Caki2 (cell line): ENCODE data around the gene GRIN2B. TPM values are rescaled to one million over a fixed set of nuclear protein-coding genes. Genes with fewer than 3 reads are reported as not detected.
A peak's percentile ranks its signal among the peaks of the same experiment; 100 is the strongest.

ENCODE experiments used
- DNase-seq: peaks from one replicate; pipeline ENCODE4 v3.0.0-alpha.2; 2015; ENCODE audit warnings: low read depth
- in situ Hi-C: cut with HindIII; loops from 2 replicates; pipeline ENCODE4 v1.10.0; 2016; ENCODE audit warnings: low sequenced_read_pairs, low pct_unique_long_range_greater_than_20kb, mixed read lengths
- total RNA-seq: library from RNA; depleted of rRNA; stranded (reverse); fragments of >200 nt; shearing (Covaris generic); gene quantifications from 2 replicates; pipeline ENCODE4 v1.2.3, GENCODE V29; 2014; ENCODE audit warnings: low replicate concordance; rRNA removed

The GRIN2B gene
- total RNA-seq, result 0.38 and 1.5 TPM in 2 replicates

GRCh38 chr12:13981296-13981962 is at the start of gene GRIN2B:
GRIN2B (minus strand) TSS chr12:13981602; CDS start chr12:13866208, 115,394 bp downstream.
- peak; percentile 37 for DNase-seq
- in situ Hi-C loops, result no loop called here

DNA sequence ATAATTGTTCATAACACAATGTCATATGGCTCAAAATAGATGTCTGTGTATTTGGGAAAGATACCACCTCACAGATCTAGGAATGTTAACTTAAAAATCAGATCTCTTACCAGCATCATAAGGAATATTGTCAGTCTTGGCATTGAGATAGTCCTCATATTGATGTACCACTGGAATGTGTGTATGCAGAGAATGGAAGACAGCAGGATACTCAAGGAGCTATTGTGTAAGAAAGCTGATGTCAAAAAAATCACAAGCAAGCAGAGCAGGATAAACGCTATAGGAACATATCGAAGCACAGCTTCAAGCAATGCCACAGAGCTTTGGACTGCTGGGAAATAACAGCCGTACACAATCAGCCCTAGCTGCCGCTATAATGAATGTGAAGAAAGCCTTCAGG is 45.1 kb upstream of the GRIN2B start:
- in situ Hi-C loops, result no loop called here
- DNase-seq, result no peak

DNA sequence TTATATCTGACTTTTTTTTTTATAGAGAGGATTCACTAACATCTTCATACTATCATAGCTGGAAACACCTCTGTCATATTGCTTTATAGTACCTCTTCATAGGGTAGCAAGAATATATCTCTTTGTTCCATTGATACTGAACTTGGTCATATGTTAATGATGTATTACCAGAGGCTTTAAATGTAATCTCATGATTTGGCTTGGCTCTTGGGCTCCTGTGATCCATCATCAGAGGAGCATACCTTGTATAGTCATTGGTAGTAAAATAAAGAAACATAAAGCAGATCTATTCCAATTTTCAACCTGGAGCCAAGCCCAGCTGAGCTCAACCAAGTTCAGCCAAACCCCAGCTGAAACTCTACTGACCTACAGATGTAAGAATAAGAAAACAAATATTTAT is 43.2 kb upstream of the GRIN2B start:
- no peak for DNase-seq
- in situ Hi-C loops, result no loop called here

DNA sequence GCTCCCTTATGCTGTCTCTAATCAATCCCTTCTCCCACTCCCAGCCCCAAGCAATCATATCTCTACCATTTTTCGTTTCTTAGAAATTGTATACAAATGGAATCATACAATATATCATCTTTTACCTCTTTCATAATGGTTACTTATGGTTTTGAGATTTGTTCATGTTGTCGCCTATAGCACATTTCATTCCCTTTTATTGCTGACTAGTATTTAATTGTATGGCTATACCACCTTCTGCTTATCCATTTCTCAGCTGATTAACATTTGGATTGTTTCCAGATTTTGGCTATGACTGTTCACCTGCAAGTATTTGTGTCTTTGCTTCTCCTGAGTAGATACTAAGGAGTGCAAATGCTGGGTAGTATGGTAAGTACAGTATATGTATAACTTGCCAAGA is 36.7 kb upstream of the GRIN2B start:
- no peak for DNase-seq
- in situ Hi-C loops, result no loop called here

DNA sequence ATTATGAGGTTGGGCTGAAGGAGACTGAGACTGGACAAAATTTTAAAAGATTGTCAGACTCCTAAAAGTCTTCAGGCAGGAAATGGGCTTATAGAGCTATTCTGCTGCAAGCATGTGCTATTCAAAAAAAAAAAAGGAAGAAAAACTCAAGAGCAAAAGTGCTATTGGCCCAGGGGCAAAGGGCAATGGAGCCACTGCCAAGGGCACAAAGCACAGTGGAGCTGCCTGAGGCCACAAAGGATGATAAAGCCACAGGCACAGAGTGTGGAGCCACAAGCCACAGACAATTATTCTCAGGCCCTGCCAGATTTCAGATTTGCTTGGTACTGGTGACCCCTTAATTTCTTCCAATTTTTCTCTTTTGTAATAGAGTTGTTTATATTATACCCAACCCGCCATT is 29.6 kb upstream of the GRIN2B start:
- in situ Hi-C loops, result no loop called here
- DNase-seq, result no peak

DNA sequence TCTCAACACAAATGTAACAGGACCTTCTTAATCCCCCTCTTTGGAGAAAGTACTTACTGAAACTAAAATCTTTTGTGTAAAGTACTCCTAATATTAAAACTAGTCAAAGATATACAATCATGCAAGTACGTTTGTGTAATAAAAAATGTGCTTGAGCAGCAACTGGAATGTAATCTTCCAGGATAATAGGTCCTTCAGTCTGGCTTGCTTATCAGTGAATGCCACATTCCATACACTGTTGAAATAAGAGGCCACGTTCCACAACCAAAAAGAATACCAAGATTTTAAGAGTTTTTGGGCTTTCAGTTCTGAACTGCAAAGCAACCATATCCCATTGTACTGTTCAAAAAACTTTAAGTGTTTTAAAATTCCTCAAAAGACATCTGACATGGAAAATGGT is 26.2 kb upstream of the GRIN2B start:
- in situ Hi-C loops, result no loop called here
- no peak for DNase-seq

GRCh38 chr12:13992585-13992984 is 11.2 kb upstream of the GRIN2B start:
- in situ Hi-C loops, result no loop called here
- no peak for DNase-seq

DNA sequence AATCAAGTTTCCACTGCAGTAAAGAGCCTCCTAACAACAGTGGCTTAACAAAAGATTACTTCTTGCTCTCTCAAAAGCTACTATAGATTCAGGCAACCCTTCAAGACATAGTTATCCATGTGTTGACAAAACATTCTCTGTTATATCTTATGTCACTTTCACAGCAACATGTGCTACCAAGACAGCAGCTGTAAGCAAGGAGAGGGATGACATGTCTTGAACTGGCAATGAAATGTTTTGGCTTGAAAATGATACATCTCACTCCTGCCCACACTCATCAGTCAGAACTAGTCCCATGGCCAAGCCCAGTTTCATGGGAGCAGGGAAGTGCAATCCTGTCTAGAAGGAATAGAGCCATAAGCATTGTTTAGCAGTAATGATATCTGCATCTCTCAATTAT is 10.7 kb upstream of the GRIN2B start:
- no peak for DNase-seq
- in situ Hi-C loops, result no loop called here

DNA sequence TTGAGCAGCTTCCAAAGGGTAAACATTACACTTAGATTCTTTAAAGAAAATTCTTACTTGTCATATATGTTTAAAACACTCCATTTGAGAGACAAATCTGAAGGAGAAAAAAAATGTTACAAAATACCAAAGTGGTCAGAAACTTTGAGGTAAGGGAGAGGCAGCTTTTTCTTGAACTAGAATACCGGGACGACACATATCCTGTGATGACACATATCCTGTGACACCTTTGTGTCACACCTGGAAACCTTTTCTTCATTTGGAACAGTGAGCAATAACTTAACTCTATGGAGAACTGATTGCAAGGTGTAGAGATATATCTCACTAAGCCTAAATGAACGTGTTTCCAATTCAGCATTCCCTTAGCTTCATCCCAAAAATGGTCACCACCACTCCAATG is 4.6 kb upstream of the GRIN2B start:
- in situ Hi-C loops, result no loop called here
- DNase-seq, result no peak

GRCh38 chr12:13981990-13982389 is 588 bp upstream of the GRIN2B start:
- DNase-seq, result peak; percentile 45
- in situ Hi-C loops, result no loop called here

DNA sequence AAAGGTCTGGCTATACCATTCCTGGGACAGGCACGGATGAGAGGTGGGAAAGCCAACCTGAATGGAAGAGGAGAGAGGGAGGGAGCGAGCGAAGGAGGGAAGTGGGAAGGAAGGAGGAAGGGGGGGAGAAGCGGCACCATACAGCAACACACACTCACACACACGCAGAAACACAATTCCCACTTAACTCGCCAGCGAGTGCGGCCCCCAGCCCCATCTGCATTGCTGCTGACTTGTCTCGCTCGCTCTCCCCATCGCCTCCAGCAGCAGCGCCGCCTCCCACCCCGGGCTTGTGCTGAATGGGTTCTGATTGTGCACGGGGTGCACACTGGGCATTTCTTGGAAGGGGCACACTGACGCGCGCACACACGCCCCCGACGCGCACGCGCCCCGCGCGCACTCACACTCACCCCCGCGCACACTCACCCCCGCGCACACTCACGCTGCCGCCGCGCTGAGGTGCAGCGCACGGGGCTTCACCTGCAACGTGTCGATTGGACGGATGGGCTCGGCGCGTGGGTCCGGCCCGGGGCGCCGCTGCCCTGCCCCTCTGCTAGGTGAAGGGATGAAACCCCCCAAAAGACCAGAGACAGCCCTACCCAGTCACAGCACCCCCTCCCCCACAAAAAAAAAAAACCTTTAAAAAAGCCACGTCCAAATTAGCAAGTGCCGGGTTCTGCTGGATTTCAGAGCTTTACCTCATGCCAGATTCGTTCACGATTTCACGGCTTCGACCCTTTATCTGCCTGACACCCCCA is 685 bp downstream of the GRIN2B start:
- in situ Hi-C loops, result no loop called here
- DNase-seq, result peak; percentile 37

GRCh38 chr12:13979772-13980378 is 1.5 kb downstream of the GRIN2B start:
- DNase-seq, result no peak
- in situ Hi-C loops, result no loop called here

DNA sequence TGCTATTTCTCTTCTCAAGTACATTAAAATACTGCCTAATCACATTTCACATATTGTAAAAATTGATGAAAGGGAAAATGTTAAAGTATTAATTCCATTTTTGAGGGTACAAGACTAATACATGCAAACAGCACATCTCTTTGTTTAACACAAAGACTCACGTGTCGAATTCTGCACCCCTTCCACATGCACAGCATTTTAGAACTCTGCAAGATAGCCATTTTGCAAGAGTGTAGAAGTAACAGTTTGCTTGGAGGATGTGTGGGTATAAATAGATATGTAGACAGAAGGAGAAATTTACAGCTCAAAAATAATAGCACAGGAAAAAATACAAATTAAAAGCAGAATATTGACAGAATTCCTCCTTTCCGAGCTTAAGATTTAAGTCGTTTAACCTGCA is 2.5 kb downstream of the GRIN2B start:
- in situ Hi-C loops, result no loop called here

DNA sequence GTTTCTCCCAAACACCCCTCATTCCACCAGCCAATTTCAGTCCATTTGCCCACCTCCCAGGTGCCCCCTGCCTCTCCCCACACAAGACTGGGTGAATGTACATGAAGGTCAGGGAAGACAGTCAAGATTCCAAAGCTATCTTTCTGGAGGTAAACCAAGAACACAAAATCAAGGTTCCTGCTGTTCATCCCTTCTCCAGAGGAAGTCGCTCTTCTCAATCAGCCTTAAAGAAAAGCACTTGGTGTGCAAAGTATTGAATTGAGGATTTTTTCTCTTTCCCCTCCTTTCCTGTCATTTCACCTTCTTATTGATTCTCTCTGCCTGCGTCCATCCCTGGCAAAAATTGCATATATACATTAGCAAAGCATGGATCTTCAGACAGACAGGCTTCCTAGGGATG is 4.5 kb downstream of the GRIN2B start:
- in situ Hi-C loops, result no loop called here
- DNase-seq, result no peak

More for the DNA sequence above, 2.5 kb downstream of the GRIN2B start:
- no peak for DNase-seq

- in situ Hi-C loops, result no loop called here
- no peak for DNase-seq
Measured at GRCh38 chr12:13976028-13976584, 5.3 kb downstream of the GRIN2B start.

DNA sequence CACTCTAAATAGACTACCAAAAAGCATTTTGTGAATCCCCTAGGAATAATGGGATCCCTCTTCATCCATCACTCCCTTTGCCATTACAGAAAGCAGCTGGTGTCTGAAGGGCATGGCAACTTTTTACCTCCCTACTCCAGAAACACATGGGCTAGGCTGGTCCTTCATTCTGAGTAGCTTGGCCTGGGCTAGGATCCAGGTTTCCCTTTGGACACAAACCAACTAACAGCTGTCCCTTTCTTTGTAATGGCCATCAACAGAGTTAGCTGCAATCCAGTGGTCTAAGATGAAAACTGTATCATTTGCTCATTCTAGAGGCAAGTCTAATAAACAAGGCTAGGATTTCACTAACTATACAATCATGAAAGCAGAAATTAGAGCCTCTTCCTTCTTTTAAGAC is 7.4 kb downstream of the GRIN2B start:
- in situ Hi-C loops, result no loop called here

GRCh38 chr12:13970803-13971202 is 10.6 kb downstream of the GRIN2B start:
- in situ Hi-C loops, result no loop called here
- no peak for DNase-seq

More for the DNA sequence above, 7.4 kb downstream of the GRIN2B start:
- no peak for DNase-seq

GRCh38 chr12:13968281-13968680 is 13.1 kb downstream of the GRIN2B start:
- no peak for DNase-seq
- in situ Hi-C loops, result no loop called here

GRCh38 chr12:13964666-13965065 is 16.7 kb downstream of the GRIN2B start:
- in situ Hi-C loops, result no loop called here
- no peak for DNase-seq
